Body of pancreas (tissue), 4 donors: ENCODE data around the gene OSBPL2. TPM values are rescaled to one million over a fixed set of nuclear protein-coding genes. Genes with fewer than 3 reads are reported as not detected.
A peak's percentile ranks its signal among the peaks of the same experiment; 100 is the strongest.

Source experiments
- ATAC-seq: fragments of 150-250 bp; one replicate; pipeline ENCODE4 v1.9.1; 2016
- DNase-seq, 4 donors: peaks; one replicate each; pipeline ENCODE4 v3.0.0-alpha.2; 2019
- H3K27ac ChIP-seq, 4 donors: fragments of 200-600 bp; sonication (generic); 1 replicate in 3 of 4; 2 replicates in 1 of 4; pipeline versions ENCODE4 v1.5.1 to v1.6.1; 2016 to 2019; ENCODE audit warnings: mild to moderate bottlenecking in 1 of 4, mixed read lengths in 1 of 4, moderate library complexity in 1 of 4
- H3K27me3 ChIP-seq, 2 donors: fragments of 200-600 bp; sonication (generic); one replicate each; pipeline ENCODE4 v1.6.0; 2016; ENCODE audit warnings: mild to moderate bottlenecking in 1 of 2
- H3K36me3 ChIP-seq, 2 donors: fragments of 200-600 bp; sonication (generic); replicated peaks in 1 of 2; 2 replicates each; pipeline ENCODE4 v1.5.1; 2016; ENCODE audit warnings: low read depth in 2 of 2; ENCODE audit not compliant: insufficient read depth in 1 of 2
- H3K4me1 ChIP-seq: fragments of 200-600 bp; sonication (generic); one replicate; pipeline ENCODE4 v1.6.0; 2016
- H3K4me3 ChIP-seq, 2 donors: fragments of 200-600 bp; sonication (generic); 1 replicate in 1 of 2; 2 replicates in 1 of 2; pipeline ENCODE4 v1.5.1; 2016 to 2019
- H3K9me3 ChIP-seq, 3 donors: fragments of 200-600 bp; sonication (generic); 1 replicate in 2 of 3; 2 replicates in 1 of 3; pipeline ENCODE4 v1.5.1; 2016
- POLR2A ChIP-seq, 3 donors: fragments of 450-650 bp; IDR thresholded peaks; one replicate each; pipeline ENCODE4 v1.6.1; 2016; ENCODE audit warnings: antibody characterized with exemption in 3 of 3, mild to moderate bottlenecking in 2 of 3
- WGBS, 2 donors: methylation state at CpG; one replicate each; pipeline ENCODE4 v1.1.5; 2017; 5-methylcytosine and 5-hydroxymethylcytosine counted together
- intact Hi-C: fragments of 100-400 bp; cut with DNase I; formaldehyde crosslinking; loops from one replicate; pipeline ENCODE4 v1.15.1; 2023
- total RNA-seq, 2 donors: library from RNA; depleted of rRNA; stranded (reverse); fragments of >200 nt; gene quantifications; one replicate each; pipeline ENCODE4 v1.1.0, GENCODE V29; 2016
- TF ChIP-seq, protein P1 (sequence below), 7 experiments: fragments of 450-650 bp in 4 of 7; fragments of 200-600 bp in 3 of 7; sonication (generic) in 3 of 7; IDR thresholded peaks; one replicate each; pipeline ENCODE4 v1.5.1; 2016 to 2019; ENCODE audit warnings: antibody characterized with exemption in 7 of 7

The OSBPL2 gene
- total RNA-seq, 2 donors from 2014 or later = 54.5 to 71.9 TPM

DNA sequence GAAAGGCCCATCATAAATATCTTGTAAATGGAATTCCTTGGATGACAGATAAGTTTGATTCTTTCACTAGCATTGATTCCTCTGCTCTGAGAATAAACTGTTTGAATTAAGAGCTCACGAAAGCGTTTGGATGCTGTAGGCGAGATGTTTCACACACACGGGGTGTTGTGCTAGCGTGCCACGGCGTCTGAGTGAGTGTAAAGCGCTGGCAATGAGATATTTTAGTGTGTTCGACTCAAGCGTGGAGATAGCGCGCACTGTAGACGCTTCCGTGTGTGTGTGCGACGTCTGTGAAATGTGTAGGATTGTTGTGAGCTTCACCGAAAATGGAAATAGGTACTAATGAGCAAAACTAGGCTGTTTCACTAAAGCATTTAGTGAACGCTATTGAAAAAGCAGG, 35.1 kb downstream of the OSBPL2 start:
- Histone ChIP-seq H3K36me3 (peaks cover 19 to 21% of the 10 kb centered on the region in 2 donors), H3K27ac (no peak overlapping the region), H3K4me3 (no peak overlapping the region), H3K27me3 (no peaks in the 10 kb centered on the region), H3K4me1 (no peaks in the 10 kb centered on the region), H3K9me3 (no peaks in the 10 kb centered on the region)
- intact Hi-C loops = no loop called here
- DNase-seq = no peak
- no peak for ATAC-seq
- no peak for TF ChIP-seq POLR2A (IDR thresholded peaks at IDR 0.05)
- TF ChIP-seq, protein P1, sequence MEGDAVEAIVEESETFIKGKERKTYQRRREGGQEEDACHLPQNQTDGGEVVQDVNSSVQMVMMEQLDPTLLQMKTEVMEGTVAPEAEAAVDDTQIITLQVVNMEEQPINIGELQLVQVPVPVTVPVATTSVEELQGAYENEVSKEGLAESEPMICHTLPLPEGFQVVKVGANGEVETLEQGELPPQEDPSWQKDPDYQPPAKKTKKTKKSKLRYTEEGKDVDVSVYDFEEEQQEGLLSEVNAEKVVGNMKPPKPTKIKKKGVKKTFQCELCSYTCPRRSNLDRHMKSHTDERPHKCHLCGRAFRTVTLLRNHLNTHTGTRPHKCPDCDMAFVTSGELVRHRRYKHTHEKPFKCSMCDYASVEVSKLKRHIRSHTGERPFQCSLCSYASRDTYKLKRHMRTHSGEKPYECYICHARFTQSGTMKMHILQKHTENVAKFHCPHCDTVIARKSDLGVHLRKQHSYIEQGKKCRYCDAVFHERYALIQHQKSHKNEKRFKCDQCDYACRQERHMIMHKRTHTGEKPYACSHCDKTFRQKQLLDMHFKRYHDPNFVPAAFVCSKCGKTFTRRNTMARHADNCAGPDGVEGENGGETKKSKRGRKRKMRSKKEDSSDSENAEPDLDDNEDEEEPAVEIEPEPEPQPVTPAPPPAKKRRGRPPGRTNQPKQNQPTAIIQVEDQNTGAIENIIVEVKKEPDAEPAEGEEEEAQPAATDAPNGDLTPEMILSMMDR (IDR thresholded peaks at IDR 0.05) = no peak
- WGBS, 2 donors = 92 to 94% methylated on average over 18 of the region's 18 CpGs

DNA sequence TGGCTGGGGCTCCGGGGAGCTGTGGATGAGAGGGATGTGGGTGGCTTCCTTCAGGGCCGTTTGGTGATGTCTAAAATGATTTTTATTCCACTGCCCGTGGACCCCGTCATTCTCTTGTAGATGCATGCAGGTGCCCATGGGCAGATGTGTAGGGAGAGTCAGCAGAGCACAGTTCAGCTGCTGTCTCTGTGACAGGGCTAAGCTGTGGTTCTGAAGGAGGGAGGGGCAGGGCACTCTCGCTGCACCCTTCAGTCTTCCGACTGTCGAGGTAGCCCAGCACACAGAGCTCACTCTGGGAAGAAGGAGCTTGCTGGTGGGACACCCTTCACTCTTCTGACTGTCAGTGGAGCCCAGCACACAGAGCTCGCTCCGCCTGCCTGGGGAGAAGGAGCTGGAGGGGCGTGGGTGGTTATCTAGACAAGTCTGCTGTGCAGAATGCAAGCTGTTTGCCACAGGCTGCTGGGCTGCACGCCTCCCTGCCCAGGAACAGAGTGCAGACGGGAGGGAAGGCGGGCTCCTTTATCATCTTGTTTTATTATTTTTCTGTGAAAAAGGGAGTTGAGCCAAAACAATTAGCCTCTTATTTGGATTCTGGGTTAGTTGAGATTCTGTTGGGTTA, 36.1 kb downstream of the OSBPL2 start:
- H3K36me3 ChIP-seq = peaks cover 21 to 23% of the 10 kb centered on the region in 2 donors
- H3K4me1 ChIP-seq = no peaks in the 10 kb centered on the region
- no peak for TF ChIP-seq POLR2A (IDR thresholded peaks at IDR 0.05)
- TF ChIP-seq, protein P1 (IDR thresholded peaks at IDR 0.05) = no peak
- H3K9me3 ChIP-seq = no peaks in the 10 kb centered on the region
- 67 to 83% methylated on average over 11 of the region's 13 CpGs for WGBS, 2 donors
- ATAC-seq (no peak), DNase-seq (no peak)
- no peaks in the 10 kb centered on the region for H3K27me3 ChIP-seq
- H3K27ac ChIP-seq = no peak overlapping the region
- H3K4me3 ChIP-seq = no peak overlapping the region
- intact Hi-C loops = no loop called here

DNA sequence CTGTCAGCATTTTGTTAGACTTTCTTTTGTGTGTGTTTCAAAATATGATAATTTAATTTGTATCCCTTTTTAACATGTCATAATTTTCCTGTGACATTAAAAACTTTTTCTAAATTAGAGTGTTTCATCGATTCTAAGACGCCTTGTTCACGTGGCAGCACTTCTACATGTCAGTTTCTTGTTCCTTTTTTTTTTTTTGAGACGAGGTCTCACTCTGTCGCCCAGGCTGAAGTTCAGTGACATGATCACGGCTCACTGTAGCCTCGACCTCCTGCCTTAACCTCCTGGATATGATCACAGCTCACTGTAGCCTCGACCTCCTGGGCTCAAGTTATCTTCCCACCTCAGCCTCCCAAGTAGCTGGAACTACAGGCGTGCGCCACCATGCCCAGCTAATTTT, 36.9 kb downstream of the OSBPL2 start:
- Histone ChIP-seq H3K9me3 (no peaks in the 10 kb centered on the region), H3K27me3 (no peaks in the 10 kb centered on the region), H3K27ac (no peak overlapping the region), H3K4me1 (no peaks in the 10 kb centered on the region), H3K36me3 (peaks cover 21 to 31% of the 10 kb centered on the region in 2 donors), H3K4me3 (no peak overlapping the region)
- ATAC-seq = no peak
- 89 to 90% methylated on average over 10 of the region's 10 CpGs for WGBS, 2 donors
- DNase-seq = no peak
- TF ChIP-seq POLR2A (IDR thresholded peaks at IDR 0.05) = no peak
- TF ChIP-seq, protein P1 (IDR thresholded peaks at IDR 0.05) = no peak
- intact Hi-C loops = no loop called here

DNA sequence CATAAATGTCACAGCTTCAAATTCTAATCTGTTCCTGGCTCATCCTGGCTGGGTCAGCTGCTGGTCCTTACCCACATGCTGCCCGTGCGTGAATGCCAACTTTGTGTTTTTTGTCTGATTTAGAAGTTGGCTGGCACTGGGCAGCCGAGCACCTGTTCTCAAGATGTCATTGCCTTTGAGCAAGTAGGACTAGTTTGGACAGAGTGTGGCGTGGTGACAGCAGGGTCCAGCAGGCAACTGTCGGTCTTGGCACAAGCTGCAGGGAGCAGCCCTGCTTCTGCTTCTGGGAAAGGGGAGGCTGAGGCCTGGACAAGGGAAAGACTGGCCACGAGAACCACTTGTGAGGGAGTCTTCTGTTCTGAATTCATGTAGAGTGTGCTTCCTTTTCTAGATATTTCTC, 38.1 kb downstream of the OSBPL2 start:
- H3K4me1 ChIP-seq = no peaks in the 10 kb centered on the region
- peak in 2 of 4 donors; percentile 44 to 45 for DNase-seq
- TF ChIP-seq POLR2A (IDR thresholded peaks at IDR 0.05) = no peak
- TF ChIP-seq, protein P1 (IDR thresholded peaks at IDR 0.05) = no peak
- no peak overlapping the region for H3K4me3 ChIP-seq
- peaks cover 21 to 41% of the 10 kb centered on the region in 2 donors for H3K36me3 ChIP-seq
- 50% methylated on average over 6 of the region's 6 CpGs for WGBS, 2 donors
- ATAC-seq = peak; percentile 24
- H3K27ac ChIP-seq = no peak overlapping the region
- no peaks in the 10 kb centered on the region for H3K27me3 ChIP-seq
- intact Hi-C loops = no loop called here
- no peaks in the 10 kb centered on the region for H3K9me3 ChIP-seq

DNA sequence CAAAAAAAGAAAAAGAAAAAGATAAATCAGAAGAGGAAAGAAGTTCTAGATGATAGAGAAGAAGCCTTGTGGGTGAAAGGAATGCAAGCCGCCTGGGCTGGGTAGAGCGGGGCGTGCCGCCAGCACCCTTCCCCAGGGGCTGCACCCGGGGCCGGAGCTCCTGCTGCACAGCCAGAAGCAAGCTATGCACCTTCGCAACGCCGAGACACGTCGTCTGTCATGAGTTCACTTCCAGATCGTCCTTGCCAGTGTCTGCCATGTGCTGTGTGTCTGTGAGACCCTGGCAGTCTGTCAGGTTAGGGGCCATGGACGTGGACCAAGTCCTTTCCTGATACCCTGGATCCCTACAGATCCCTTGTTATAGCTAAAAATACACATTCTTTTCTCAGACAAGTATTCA, 38.9 kb downstream of the OSBPL2 start:
- no peak for TF ChIP-seq POLR2A (IDR thresholded peaks at IDR 0.05)
- TF ChIP-seq, protein P1 (IDR thresholded peaks at IDR 0.05) = no peak
- 77 to 82% methylated on average over 13 of the region's 13 CpGs for WGBS, 2 donors
- Histone ChIP-seq H3K4me1 (no peaks in the 10 kb centered on the region), H3K27ac (no peak overlapping the region), H3K4me3 (no peak overlapping the region), H3K36me3 (peaks cover 14 to 40% of the 10 kb centered on the region in 2 donors), H3K9me3 (no peaks in the 10 kb centered on the region), H3K27me3 (no peaks in the 10 kb centered on the region)
- intact Hi-C loops = no loop called here
- DNase-seq (no peak), ATAC-seq (no peak)
